B cell (primary cell): ENCODE measurements around the gene MARVELD1. TPM values are rescaled to one million over a fixed set of nuclear protein-coding genes. Genes with fewer than 3 reads are reported as not detected.

ENCODE experiments used
- ATAC-seq: fragments of 200-7000 bp; cut with Tn5 transposase; one replicate; pipeline ENCODE4 v1.10.0; 2021; ENCODE audit warnings: low read depth, mild to moderate bottlenecking, moderate number of reproducible peaks, moderate library complexity
- CTCF ChIA-PET: fragments of 350-600 bp; sonication (Branson Sonifier 250); formaldehyde crosslinking; loops from one replicate; lab custom pipeline; 2021; ENCODE audit warnings: antibody characterized with exemption, inconsistent platforms; lab: Charles Lee
- POLR2A ChIA-PET: fragments of 350-600 bp; sonication (Branson Sonifier 250); formaldehyde crosslinking; loops from one replicate; lab custom pipeline; 2021; ENCODE audit warnings: antibody characterized with exemption; lab: Charles Lee
- DNase-seq: peaks from one replicate; pipeline ENCODE4 v3.0.0; 2013
- H2AFZ ChIP-seq: 2 replicates; pipeline ENCODE4 v1.6.1; 2012; ENCODE audit warnings: mild to moderate bottlenecking, low read depth, low read length; ENCODE audit not compliant: insufficient read depth, poor library complexity, severe bottlenecking
- H3K27ac ChIP-seq, 2 donors: 1 replicate in 1 of 2; 2 replicates in 1 of 2; pipeline ENCODE4 v1.5.1; 2012 to 2013; ENCODE audit warnings: low read length in 2 of 2, mild to moderate bottlenecking in 2 of 2, moderate library complexity in 1 of 2
- H3K27me3 ChIP-seq, 4 experiments: fragments of 200-600 bp in 1 of 4; sonication (generic) in 1 of 4; replicated peaks in 1 of 4; 1 replicate in 2 of 4; 2 replicates in 2 of 4; pipeline versions ENCODE4 v1.6.1 to v1.7.0; 2013 to 2016; ENCODE audit warnings: low read length in 3 of 4, mild to moderate bottlenecking in 2 of 4, mixed read lengths in 1 of 4, moderate library complexity in 1 of 4; ENCODE audit not compliant: insufficient read depth in 4 of 4, control insufficient read depth in 3 of 4; ENCODE audit errors: control extremely low read depth in 1 of 4
- H3K36me3 ChIP-seq, 2 experiments: replicated peaks in 1 of 2; 1 replicate in 1 of 2; 2 replicates in 1 of 2; pipeline versions ENCODE4 v1.6.1 to v1.7.1; 2013; ENCODE audit warnings: low read length in 1 of 2; ENCODE audit not compliant: insufficient read depth in 2 of 2, control insufficient read depth in 1 of 2; ENCODE audit errors: control extremely low read depth in 1 of 2, extremely low read depth in 1 of 2
- H3K4me1 ChIP-seq, 2 donors: fragments of 200-600 bp in 1 of 2; sonication (generic) in 1 of 2; 1 replicate in 1 of 2; 2 replicates in 1 of 2; pipeline versions ENCODE4 v1.5.1 to v1.6.1; 2013 to 2017; ENCODE audit warnings: low read length in 2 of 2; ENCODE audit not compliant: control insufficient read depth in 2 of 2, insufficient read depth in 2 of 2
- H3K4me2 ChIP-seq: replicated peaks from 2 replicates; pipeline ENCODE3; 2012; ENCODE audit warnings: mild to moderate bottlenecking, low read depth, low read length; ENCODE audit not compliant: poor library complexity, severe bottlenecking
- H3K4me3 ChIP-seq, 5 experiments: fragments of 200-600 bp in 1 of 5; sonication (generic) in 1 of 5; 1 replicate in 3 of 5; 2 replicates in 2 of 5; pipeline versions ENCODE4 v1.5.1 to v1.7.0; 2011 to 2016; ENCODE audit warnings: low read length in 4 of 5, mild to moderate bottlenecking in 4 of 5, low read depth in 2 of 5, control low read depth in 1 of 5, moderate library complexity in 1 of 5; ENCODE audit not compliant: insufficient read depth in 1 of 5; ENCODE audit errors: control extremely low read depth in 1 of 5, extremely low read depth in 1 of 5
- H3K79me2 ChIP-seq: fragments of 200-600 bp; sonication (generic); one replicate; pipeline ENCODE4 v1.6.0; 2016; ENCODE audit warnings: low read length; ENCODE audit not compliant: control insufficient read depth, insufficient read depth
- H3K9ac ChIP-seq: fragments of 200-600 bp; sonication (generic); 2 replicates; pipeline ENCODE4 v1.6.1; 2017; ENCODE audit warnings: mild to moderate bottlenecking, low read length, moderate library complexity
- H3K9me3 ChIP-seq, 3 donors: one replicate each; pipeline versions ENCODE4 v1.6.1 to v1.7.1; 2013; ENCODE audit warnings: low read length in 2 of 3; ENCODE audit not compliant: control insufficient read depth in 2 of 3, insufficient read depth in 1 of 3; ENCODE audit errors: control extremely low read depth in 1 of 3
- H4K20me1 ChIP-seq: 2 replicates; pipeline ENCODE4 v1.6.0; 2012; ENCODE audit warnings: mild to moderate bottlenecking, low read length; ENCODE audit not compliant: insufficient read depth, control insufficient read depth, poor library complexity, severe bottlenecking
- H3K27ac Mint-ChIP-seq: one replicate; pipeline ENCODE4 v1.8.0; 2021; ENCODE audit warnings: mixed read lengths
- H3K27me3 Mint-ChIP-seq: one replicate; pipeline ENCODE4 v1.8.0; 2021; ENCODE audit warnings: mixed read lengths
- H3K4me1 Mint-ChIP-seq: one replicate; pipeline ENCODE4 v1.8.0; 2021; ENCODE audit warnings: mixed read lengths
- H3K4me3 Mint-ChIP-seq: one replicate; pipeline ENCODE4 v1.8.0; 2021; ENCODE audit warnings: mixed read lengths
- H3K9me3 Mint-ChIP-seq: one replicate; pipeline ENCODE4 v1.8.0; 2022; ENCODE audit warnings: mixed read lengths; ENCODE audit not compliant: insufficient read depth
- EZH2 ChIP-seq: IDR thresholded peaks from 2 replicates; pipeline ENCODE4 v1.6.1; 2012; ENCODE audit warnings: borderline replicate concordance, low read depth, mild to moderate bottlenecking, moderate library complexity, low read length; ENCODE audit not compliant: insufficient read depth, poor library complexity, severe bottlenecking
- WGBS: methylation state at CpG from one replicate; pipeline ENCODE4 v1.1.5; 2013; ENCODE audit warnings: missing lambda C conversion rate; ENCODE audit not compliant: insufficient coverage; 5-methylcytosine and 5-hydroxymethylcytosine counted together
- intact Hi-C: fragments of 100-400 bp; cut with micrococcal nuclease; formaldehyde crosslinking; loops from one replicate; pipeline ENCODE4 v1.10.0; 2022
- polyA plus RNA-seq: library from polyadenylated mRNA; depleted of rRNA; stranded (reverse); fragments of >200 nt; gene quantifications from 2 replicates; pipeline ENCODE4 v1.2.3, GENCODE V29; 2012
- total RNA-seq, 2 donors: library from RNA; stranded (reverse); fragments of 120-200 nt in 1 of 2; gene quantifications; 1 replicate in 1 of 2; 2 replicates in 1 of 2; pipeline versions ENCODE4 v1.2.3 to v1.2.4, GENCODE V29; 2013 to 2022
- TF ChIP-seq, protein P1 (sequence below): fragments of 200-600 bp; IDR thresholded peaks from one replicate; pipeline ENCODE4 v1.8.0; 2022; ENCODE audit warnings: antibody characterized with exemption, mild to moderate bottlenecking

The MARVELD1 gene
- total and polyA plus RNA-seq, 2 donors (not counting 1 experiment from before 2014, with no cell fraction given), result 0.45 to 0.54 TPM

- DNase-seq (no peak), ATAC-seq (no peak)
- Histone ChIP-seq H4K20me1 (no peaks in the 10 kb centered on the region), H3K79me2 (no peaks in the 10 kb centered on the region), H3K4me2 (no peak overlapping the region), H3K9ac (no peak overlapping the region), H3K4me1 (peaks cover 6 to 11% of the 10 kb centered on the region in 2 donors), H3K9me3 (peaks cover 0 to 2% (median 0%) of the 10 kb centered on the region in 3 donors), H3K4me3 (no peak overlapping the region), H3K36me3 (peaks cover 0 to 27% of the 10 kb centered on the region in 2 experiments), H3K27me3 (no peaks in the 10 kb centered on the region), H3K27ac (no peak overlapping the region), H2AFZ (no peak overlapping the region)
- ChIA-PET CTCF (interaction anchor here (0.6 to 0.9 kb wide), 2 partner anchors 50 to 104 kb away, joined by 3 read pairs; no protein-coding TSS in a partner anchor), POLR2A (no interaction called here)
- H3K27me3 Mint-ChIP-seq, result peaks cover 10% of the 10 kb centered on the region
- H3K4me1 Mint-ChIP-seq, result peaks cover 12% of the 10 kb centered on the region
- no peak overlapping the region for H3K4me3 Mint-ChIP-seq
- H3K9me3 Mint-ChIP-seq, result no peaks in the 10 kb centered on the region
- WGBS, result 93% methylated on average over 1 of the region's 3 CpGs
- no peak overlapping the region for H3K27ac Mint-ChIP-seq
- intact Hi-C loops, result no loop called here
- TF ChIP-seq, protein P1, sequence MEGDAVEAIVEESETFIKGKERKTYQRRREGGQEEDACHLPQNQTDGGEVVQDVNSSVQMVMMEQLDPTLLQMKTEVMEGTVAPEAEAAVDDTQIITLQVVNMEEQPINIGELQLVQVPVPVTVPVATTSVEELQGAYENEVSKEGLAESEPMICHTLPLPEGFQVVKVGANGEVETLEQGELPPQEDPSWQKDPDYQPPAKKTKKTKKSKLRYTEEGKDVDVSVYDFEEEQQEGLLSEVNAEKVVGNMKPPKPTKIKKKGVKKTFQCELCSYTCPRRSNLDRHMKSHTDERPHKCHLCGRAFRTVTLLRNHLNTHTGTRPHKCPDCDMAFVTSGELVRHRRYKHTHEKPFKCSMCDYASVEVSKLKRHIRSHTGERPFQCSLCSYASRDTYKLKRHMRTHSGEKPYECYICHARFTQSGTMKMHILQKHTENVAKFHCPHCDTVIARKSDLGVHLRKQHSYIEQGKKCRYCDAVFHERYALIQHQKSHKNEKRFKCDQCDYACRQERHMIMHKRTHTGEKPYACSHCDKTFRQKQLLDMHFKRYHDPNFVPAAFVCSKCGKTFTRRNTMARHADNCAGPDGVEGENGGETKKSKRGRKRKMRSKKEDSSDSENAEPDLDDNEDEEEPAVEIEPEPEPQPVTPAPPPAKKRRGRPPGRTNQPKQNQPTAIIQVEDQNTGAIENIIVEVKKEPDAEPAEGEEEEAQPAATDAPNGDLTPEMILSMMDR, result no peak
- no peak for TF ChIP-seq EZH2
Observed at GRCh38 chr10:97763947-97764346, 50.4 kb downstream of the MARVELD1 start.

DNA sequence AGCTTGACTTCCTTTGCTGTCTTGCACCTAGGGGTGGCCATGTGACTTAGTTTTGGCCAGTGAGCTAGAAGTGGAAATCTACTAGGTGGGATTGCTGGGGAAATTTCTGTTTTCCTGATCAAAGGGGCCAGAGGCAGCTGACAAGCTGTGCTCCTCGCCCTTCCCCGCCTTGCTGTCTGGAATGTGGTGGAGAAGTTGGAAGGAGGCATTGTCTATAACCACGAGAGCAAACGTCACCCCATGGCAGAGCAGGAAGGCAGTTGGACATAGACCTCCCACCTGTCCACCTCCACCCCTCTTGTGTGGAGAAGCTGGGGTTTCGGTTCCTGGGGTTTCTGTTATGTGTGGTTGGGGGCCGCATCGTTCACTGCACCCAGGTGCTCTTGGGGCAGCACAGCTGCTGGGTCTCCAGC, 51.0 kb downstream of the MARVELD1 start:
- intact Hi-C loops, result no loop called here
- Mint-ChIP-seq H3K9me3 (no peaks in the 10 kb centered on the region), H3K4me1 (peaks cover 12% of the 10 kb centered on the region), H3K27ac (no peak overlapping the region), H3K27me3 (peaks cover 13% of the 10 kb centered on the region), H3K4me3 (no peak overlapping the region)
- Histone ChIP-seq H3K27ac (no peak overlapping the region), H3K4me1 (peaks cover 6 to 11% of the 10 kb centered on the region in 2 donors), H2AFZ (no peak overlapping the region), H4K20me1 (no peaks in the 10 kb centered on the region), H3K9me3 (peaks cover 0 to 2% (median 0%) of the 10 kb centered on the region in 3 donors), H3K9ac (no peak overlapping the region), H3K79me2 (no peaks in the 10 kb centered on the region), H3K4me2 (no peak overlapping the region), H3K4me3 (no peak overlapping the region), H3K36me3 (peaks cover 0 to 21% of the 10 kb centered on the region in 2 experiments), H3K27me3 (peaks cover 0 to 4% (median 0%) of the 10 kb centered on the region in 4 experiments)
- DNase-seq, result no peak
- POLR2A ChIA-PET, result no interaction called here
- WGBS, result 0% methylated on average over 2 of the region's 7 CpGs
- no peak for TF ChIP-seq EZH2
- TF ChIP-seq, protein P1, result no peak
- no peak for ATAC-seq
- CTCF ChIA-PET, result interaction anchor here (0.6 kb wide), 1 partner anchor 103 kb away, joined by 3 read pairs; no protein-coding TSS in a partner anchor
